Gastroesophageal sphincter (tissue), 4 donors: Measurements from ENCODE around the gene RBBP9. TPM values are rescaled to one million over a fixed set of nuclear protein-coding genes. Genes with fewer than 3 reads are reported as not detected.
"Not testable (repeated sequence)": the region's sequence is repeated elsewhere in the genome, so short reads cannot be mapped to it uniquely, and the experiment has no call there.

ENCODE experiments used
- ATAC-seq: fragments of 150-250 bp; one replicate; pipeline ENCODE4 v1.9.1; 2016; ENCODE audit warnings: mild to moderate bottlenecking, moderate library complexity
- H3K27ac ChIP-seq, 4 donors: fragments of 200-600 bp; sonication (generic) in 3 of 4; 1 replicate in 3 of 4; 2 replicates in 1 of 4; pipeline ENCODE4 v1.5.1; 2016 to 2019
- H3K27me3 ChIP-seq: fragments of 200-600 bp; sonication (generic); one replicate; pipeline ENCODE4 v1.5.1; 2019
- H3K36me3 ChIP-seq, 2 donors: fragments of 200-600 bp; sonication (generic); one replicate each; pipeline ENCODE4 v1.5.1; 2019; ENCODE audit warnings: control low read depth in 1 of 2
- H3K4me1 ChIP-seq, 3 donors: fragments of 200-600 bp; sonication (generic); 1 replicate in 2 of 3; 2 replicates in 1 of 3; pipeline ENCODE4 v1.5.1; 2016 to 2019; ENCODE audit warnings: control low read depth in 2 of 3
- H3K4me3 ChIP-seq, 2 donors: fragments of 200-600 bp; sonication (generic); one replicate each; pipeline ENCODE4 v1.5.1; 2019; ENCODE audit warnings: mild to moderate bottlenecking in 1 of 2, moderate library complexity in 1 of 2
- H3K9me3 ChIP-seq, 3 donors: fragments of 200-600 bp; sonication (generic); one replicate each; pipeline ENCODE4 v1.5.1; 2017 to 2019; ENCODE audit warnings: control low read depth in 2 of 3
- EP300 ChIP-seq: sonication (generic); formaldehyde crosslinking; IDR thresholded peaks from one replicate; pipeline ENCODE4 v1.6.1; 2017; ENCODE audit warnings: antibody characterized with exemption, mild to moderate bottlenecking
- POLR2A ChIP-seq, 2 donors: fragments of 450-650 bp; IDR thresholded peaks; one replicate each; pipeline ENCODE4 v1.6.1; 2017; ENCODE audit warnings: antibody characterized with exemption in 2 of 2, mild to moderate bottlenecking in 2 of 2, moderate library complexity in 1 of 2
- POLR2AphosphoS5 ChIP-seq: sonication (generic); formaldehyde crosslinking; IDR thresholded peaks from one replicate; pipeline ENCODE4 v1.6.1; 2017; ENCODE audit warnings: antibody characterized with exemption
- WGBS, 2 donors: methylation state at CpG; one replicate each; pipeline ENCODE4 v1.1.5; 2018; ENCODE audit warnings: low coverage in 1 of 2; 5-methylcytosine and 5-hydroxymethylcytosine counted together
- total RNA-seq, 4 donors: library from RNA; depleted of rRNA; stranded (reverse); fragments of >200 nt; gene quantifications; one replicate each; pipeline ENCODE4 v1.1.0, GENCODE V29; 2016
- TF ChIP-seq, protein P1 (sequence below), 4 experiments: fragments of 200-600 bp in 2 of 4; fragments of 450-650 bp in 2 of 4; sonication (generic) in 1 of 4; IDR thresholded peaks; one replicate each; pipeline ENCODE4 v1.5.1; 2017 to 2019; ENCODE audit warnings: antibody characterized with exemption in 4 of 4, mild to moderate bottlenecking in 2 of 4, moderate library complexity in 2 of 4

The RBBP9 gene
- total RNA-seq, 4 donors from 2014 or later = 14.9 to 27.0 (median 21.2) TPM

DNA sequence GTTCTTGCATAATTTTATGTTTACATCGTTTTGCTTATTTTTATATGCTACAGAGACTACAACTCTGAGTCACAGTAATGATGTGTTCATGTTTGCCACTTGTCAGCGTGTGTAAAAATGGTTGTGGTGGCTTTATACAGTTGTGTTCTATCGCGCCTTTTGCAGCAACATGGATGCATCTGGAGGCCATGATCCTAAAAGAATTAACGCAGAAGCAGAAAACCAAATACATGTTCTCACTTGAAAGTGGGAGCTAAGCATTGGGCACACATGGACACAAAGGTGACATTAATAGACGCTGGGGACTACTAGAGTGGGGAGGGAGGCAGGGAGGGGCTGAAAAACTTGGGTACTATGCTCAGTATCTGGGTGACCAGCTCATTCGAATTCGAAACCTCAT lies 9.7 kb upstream of the RBBP9 start:
- H3K4me1 ChIP-seq = peaks cover 0 to 20% (median 7%) of the 10 kb centered on the region in 3 donors
- ATAC-seq = no peak
- H3K27me3 ChIP-seq = peaks cover 34% of the 10 kb centered on the region
- peak overlapping the region; percentile 84 to 97 (median 89) for H3K27ac ChIP-seq
- TF ChIP-seq POLR2AphosphoS5 (no peak), EP300 (no peak), POLR2A (IDR thresholded peaks at IDR 0.05) (no peak)
- TF ChIP-seq, protein P1, sequence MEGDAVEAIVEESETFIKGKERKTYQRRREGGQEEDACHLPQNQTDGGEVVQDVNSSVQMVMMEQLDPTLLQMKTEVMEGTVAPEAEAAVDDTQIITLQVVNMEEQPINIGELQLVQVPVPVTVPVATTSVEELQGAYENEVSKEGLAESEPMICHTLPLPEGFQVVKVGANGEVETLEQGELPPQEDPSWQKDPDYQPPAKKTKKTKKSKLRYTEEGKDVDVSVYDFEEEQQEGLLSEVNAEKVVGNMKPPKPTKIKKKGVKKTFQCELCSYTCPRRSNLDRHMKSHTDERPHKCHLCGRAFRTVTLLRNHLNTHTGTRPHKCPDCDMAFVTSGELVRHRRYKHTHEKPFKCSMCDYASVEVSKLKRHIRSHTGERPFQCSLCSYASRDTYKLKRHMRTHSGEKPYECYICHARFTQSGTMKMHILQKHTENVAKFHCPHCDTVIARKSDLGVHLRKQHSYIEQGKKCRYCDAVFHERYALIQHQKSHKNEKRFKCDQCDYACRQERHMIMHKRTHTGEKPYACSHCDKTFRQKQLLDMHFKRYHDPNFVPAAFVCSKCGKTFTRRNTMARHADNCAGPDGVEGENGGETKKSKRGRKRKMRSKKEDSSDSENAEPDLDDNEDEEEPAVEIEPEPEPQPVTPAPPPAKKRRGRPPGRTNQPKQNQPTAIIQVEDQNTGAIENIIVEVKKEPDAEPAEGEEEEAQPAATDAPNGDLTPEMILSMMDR (IDR thresholded peaks at IDR 0.05) = no peak
- H3K36me3 ChIP-seq = peaks cover 0 to 22% of the 10 kb centered on the region in 2 donors
- H3K9me3 ChIP-seq = no peaks in the 10 kb centered on the region
- peak overlapping the region; percentile 68 to 76 for H3K4me3 ChIP-seq
- WGBS, 2 donors = 50 to 57% methylated on average over 8 of the region's 8 CpGs

DNA sequence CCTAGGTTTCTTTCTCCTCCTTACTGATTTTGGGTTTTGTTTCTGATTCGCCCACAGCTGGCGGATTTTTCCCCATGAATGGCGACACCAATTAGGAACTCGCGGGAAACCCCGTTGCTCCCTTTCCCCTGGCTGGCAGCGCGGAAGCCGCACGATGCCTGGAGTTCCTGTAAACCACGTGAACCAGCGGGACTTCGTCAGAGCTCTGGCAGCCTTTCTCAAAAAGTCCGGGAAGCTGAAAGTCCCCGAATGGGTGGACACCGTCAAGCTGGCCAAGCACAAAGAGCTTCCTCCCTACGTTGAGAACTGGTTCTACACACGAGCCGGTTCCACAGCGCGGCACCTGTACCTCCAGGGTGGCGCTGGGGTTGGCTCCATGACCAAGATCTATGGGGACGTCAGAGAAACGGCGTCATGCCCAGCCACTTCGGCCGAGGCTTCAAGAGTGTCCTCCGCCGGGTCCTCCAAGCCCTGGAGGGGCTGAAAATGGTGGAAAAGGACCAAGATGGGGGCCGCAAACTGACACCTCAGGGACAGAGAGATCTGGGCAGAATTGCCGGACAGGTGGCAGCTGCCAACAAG lies 7.5 kb upstream of the RBBP9 start:
- 56 to 63% methylated on average over 6 to 7 of the region's 31 CpGs for WGBS, 2 donors
- Histone ChIP-seq H3K4me3 (peak overlapping the region in 1 of 2 donors; percentile 15), H3K9me3 (no peaks in the 10 kb centered on the region), H3K27ac (peak overlapping the region in 1 of 4 donors; percentile 27), H3K4me1 (peaks cover 0 to 20% (median 7%) of the 10 kb centered on the region in 3 donors), H3K27me3 (peaks cover 34% of the 10 kb centered on the region), H3K36me3 (peaks cover 0 to under 1% of the 10 kb centered on the region in 2 donors)
- ATAC-seq = no peak
- TF ChIP-seq, protein P1 (IDR thresholded peaks at IDR 0.05) = no peak
- TF ChIP-seq EP300 (no peak), POLR2AphosphoS5 (peak; percentile 41), POLR2A (IDR thresholded peaks at IDR 0.05) (no peak)

DNA sequence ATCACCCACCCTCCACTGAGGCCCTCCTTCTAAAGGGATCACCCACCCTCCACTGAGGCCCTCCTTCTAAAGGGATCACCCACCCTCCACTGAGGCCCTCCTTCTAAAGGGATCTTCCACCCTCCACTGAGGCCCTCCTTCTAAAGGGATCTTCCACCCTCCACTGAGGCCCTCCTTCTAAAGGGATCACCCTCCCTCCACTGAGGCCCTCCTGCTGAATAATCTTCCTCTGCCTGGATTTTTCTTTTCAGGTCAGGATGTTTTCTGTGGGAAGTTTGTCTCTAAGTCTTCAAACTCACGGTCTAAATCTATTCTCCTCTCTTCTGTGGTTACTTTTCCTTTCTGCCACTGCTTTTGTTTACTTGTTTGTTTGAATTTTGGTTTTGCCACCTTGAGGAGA lies 4.6 kb upstream of the RBBP9 start:
- WGBS, 2 donors = 60 to 67% methylated on average over 1 of the region's 1 CpG
- not testable (repeated sequence) for H3K4me3 ChIP-seq, H3K4me1 ChIP-seq, H3K27ac ChIP-seq, H3K9me3 ChIP-seq, H3K36me3 ChIP-seq, ATAC-seq
- H3K27me3 ChIP-seq = peaks cover 34% of the 10 kb centered on the region

DNA sequence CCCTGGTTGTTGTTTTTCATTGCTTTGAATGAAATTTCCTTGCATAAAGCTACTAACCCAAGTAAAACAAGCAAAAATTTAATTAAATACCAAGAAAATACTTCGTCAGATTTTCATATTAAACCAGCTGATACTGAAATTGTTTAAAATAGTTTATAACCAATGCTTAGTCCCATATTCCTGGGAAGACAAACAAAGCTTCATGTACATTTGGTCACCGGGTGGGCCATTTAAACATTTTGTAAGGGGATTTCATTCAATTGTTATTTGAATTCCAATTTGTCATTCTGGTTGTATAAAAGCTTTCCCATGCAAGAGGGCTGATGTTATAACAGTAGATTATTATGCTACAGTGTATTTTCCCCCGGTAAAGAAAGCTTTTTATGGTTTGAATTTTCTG lies 578 bp upstream of the RBBP9 start:
- TF ChIP-seq POLR2AphosphoS5 = no peak
- no peak for TF ChIP-seq EP300
- TF ChIP-seq POLR2A (IDR thresholded peaks at IDR 0.05) = no peak
- TF ChIP-seq, protein P1 (IDR thresholded peaks at IDR 0.05) = no peak
- Histone ChIP-seq H3K36me3 (peaks cover 0 to 14% of the 10 kb centered on the region in 2 donors), H3K27me3 (peaks cover 4% of the 10 kb centered on the region), H3K27ac (peak overlapping the region in 3 of 4 donors; percentile 67 to 79 (median 69)), H3K9me3 (no peaks in the 10 kb centered on the region), H3K4me3 (peak overlapping the region in 1 of 2 donors; percentile 53), H3K4me1 (peaks cover 0 to 18% (median 6%) of the 10 kb centered on the region in 3 donors)
- WGBS, 2 donors = 81 to 85% methylated on average over 3 of the region's 3 CpGs
- ATAC-seq = no peak

DNA sequence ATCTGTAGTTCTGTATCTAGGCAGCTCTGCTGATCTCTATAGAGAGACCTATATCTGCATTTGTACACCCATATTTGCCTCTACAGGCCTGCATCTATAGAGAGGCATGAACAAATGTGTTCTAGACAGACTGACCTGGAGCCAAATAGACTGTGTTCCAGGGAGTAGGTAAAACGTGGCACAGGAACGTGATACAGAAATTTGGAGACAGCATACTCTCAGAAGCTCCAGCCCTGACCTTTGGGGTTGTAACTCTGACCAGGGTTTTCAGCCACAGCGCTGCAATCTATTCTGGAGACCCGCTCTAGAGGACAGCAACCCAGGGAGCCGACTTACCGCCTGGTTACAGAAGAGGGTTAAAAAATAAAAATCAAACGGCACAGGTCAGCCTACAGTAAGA lies 983 bp downstream of the RBBP9 start:
- H3K4me3 ChIP-seq = peak overlapping the region in 1 of 2 donors; percentile 53
- peaks cover 0 to 18% (median 6%) of the 10 kb centered on the region in 3 donors for H3K4me1 ChIP-seq
- H3K27ac ChIP-seq = peak overlapping the region in 1 of 4 donors; percentile 69
- TF ChIP-seq EP300 (no peak), POLR2AphosphoS5 (no peak), POLR2A (IDR thresholded peaks at IDR 0.05) (no peak)
- TF ChIP-seq, protein P1 (IDR thresholded peaks at IDR 0.05) = no peak
- H3K9me3 ChIP-seq = no peaks in the 10 kb centered on the region
- WGBS, 2 donors = 5 to 13% methylated on average over 4 to 7 of the region's 7 CpGs
- peaks cover 0 to 24% of the 10 kb centered on the region in 2 donors for H3K36me3 ChIP-seq
- H3K27me3 ChIP-seq = no peaks in the 10 kb centered on the region
- ATAC-seq = no peak
